HepG2 (cell line): Measurements from ENCODE around the gene IL17A. TPM values are rescaled to one million over a fixed set of nuclear protein-coding genes. Genes with fewer than 3 reads are reported as not detected.

Experiments used
- BCL6 ChIP-seq: IDR thresholded peaks from 2 replicates; pipeline ENCODE4 v1.6.1; 2016; ENCODE audit warnings: missing genetic modification reagents, missing compliant biosample characterization
- CEBPB ChIP-seq: IDR thresholded peaks from 2 replicates; pipeline ENCODE4 v1.6.1; 2011; ENCODE audit warnings: low read depth, low read length, improper control_type of control experiment, borderline replicate concordance
- EED ChIP-seq: sonication (generic); formaldehyde crosslinking; IDR thresholded peaks from 2 replicates; pipeline ENCODE4 v1.5.0; 2020; ENCODE audit warnings: mild to moderate bottlenecking, missing genetic modification reagents
- ETV5 ChIP-seq: IDR thresholded peaks from 2 replicates; pipeline ENCODE4 v1.6.1; 2018; ENCODE audit warnings: missing biosample characterization, missing genetic modification reagents, inconsistent platforms, borderline replicate concordance
- FOSL1 ChIP-seq: sonication (generic); formaldehyde crosslinking; IDR thresholded peaks from 2 replicates; pipeline ENCODE4 v1.9.0; 2021; ENCODE audit warnings: missing genetic modification reagents, borderline replicate concordance
- HIVEP1 ChIP-seq: sonication (generic); formaldehyde crosslinking; IDR thresholded peaks from 2 replicates; pipeline ENCODE4 v1.4.0; 2020; ENCODE audit warnings: mild to moderate bottlenecking, missing genetic modification reagents
- KDM4B ChIP-seq: sonication (generic); formaldehyde crosslinking; IDR thresholded peaks from 2 replicates; pipeline ENCODE4 v1.4.0; 2020; ENCODE audit warnings: missing genetic modification reagents
- MYC ChIP-seq: sonication (generic); formaldehyde crosslinking; IDR thresholded peaks from 2 replicates; pipeline ENCODE4 v1.9.0; 2021; ENCODE audit warnings: missing genetic modification reagents, borderline replicate concordance
- RFXAP ChIP-seq: sonication (generic); formaldehyde crosslinking; IDR thresholded peaks from 2 replicates; pipeline ENCODE4 v1.4.0; 2020; ENCODE audit warnings: missing genetic modification reagents, borderline replicate concordance
- SMAD3 ChIP-seq: sonication (generic); formaldehyde crosslinking; IDR thresholded peaks from 2 replicates; pipeline ENCODE4 v1.4.0; 2020; ENCODE audit warnings: missing genetic modification reagents
- TCF7 ChIP-seq: sonication (generic); IDR thresholded peaks from 2 replicates; pipeline ENCODE4 v1.6.1; 2016; ENCODE audit warnings: antibody characterized with exemption, low read depth
- ZBTB33 ChIP-seq: sonication (generic); formaldehyde crosslinking; IDR thresholded peaks from 2 replicates; pipeline ENCODE4 v1.4.0; 2020; ENCODE audit warnings: missing genetic modification reagents
- ZEB1 ChIP-seq: IDR thresholded peaks from 2 replicates; pipeline ENCODE4 v1.6.1; 2012; ENCODE audit warnings: mild to moderate bottlenecking, low read depth, inconsistent platforms; ENCODE audit not compliant: insufficient replicate concordance
- ZGPAT ChIP-seq: IDR thresholded peaks from 2 replicates; pipeline ENCODE4 v1.6.1; 2016; ENCODE audit warnings: mild to moderate bottlenecking
- ZNF326 ChIP-seq: sonication (generic); formaldehyde crosslinking; IDR thresholded peaks from 2 replicates; pipeline ENCODE4 v1.4.0; 2020; ENCODE audit warnings: missing genetic modification reagents, borderline replicate concordance
- ZNF441 ChIP-seq: sonication (generic); formaldehyde crosslinking; IDR thresholded peaks from 2 replicates; pipeline ENCODE4 v1.7.0; 2021; ENCODE audit warnings: missing genetic modification reagents, borderline replicate concordance
- ZSCAN31 ChIP-seq: sonication (generic); formaldehyde crosslinking; IDR thresholded peaks from 2 replicates; pipeline ENCODE4 v1.5.0; 2020; ENCODE audit warnings: low read depth, mild to moderate bottlenecking, missing genetic modification reagents
- polyA plus RNA-seq, 8 experiments: library from polyadenylated mRNA; depleted of rRNA in 3 of 8; stranded (reverse) in 7 of 8; unstranded in 1 of 8; fragments of >200 nt; fragmentation: Illumina TruSeq in 4 of 8; extraction: Trizol in 4 of 8; gene quantifications; 2 replicates each; pipeline versions ENCODE4 v1.2.1 to v1.2.3, GENCODE V29; 2011 to 2016; ENCODE audit warnings: low read depth in 4 of 8, missing spikeins in 1 of 8, mixed read lengths in 1 of 8; ENCODE audit not compliant: insufficient read depth in 1 of 8
- total RNA-seq, 5 experiments: library from RNA; depleted of rRNA; stranded (reverse); fragments of >200 nt; fragmentation: Illumina TruSeq; extraction: Trizol; gene quantifications; 2 replicates each; pipeline ENCODE4 v1.2.3, GENCODE V29; 2016; ENCODE audit warnings: low read depth in 1 of 5
- TF ChIP-seq, protein P1 (sequence below): sonication (generic); formaldehyde crosslinking; IDR thresholded peaks from 2 replicates; pipeline ENCODE4 v1.4.0; 2020; ENCODE audit warnings: missing genetic modification reagents, borderline replicate concordance
- TF ChIP-seq, protein P2 (sequence below): sonication (generic); formaldehyde crosslinking; IDR thresholded peaks from 2 replicates; pipeline ENCODE4 v1.5.0; 2020; ENCODE audit warnings: missing genetic modification reagents

The IL17A gene
- total and polyA plus RNA-seq, 2 of the 13 experiments (the other 11 are each of a cell fraction or from before 2014, with no cell fraction given), result not detected

DNA sequence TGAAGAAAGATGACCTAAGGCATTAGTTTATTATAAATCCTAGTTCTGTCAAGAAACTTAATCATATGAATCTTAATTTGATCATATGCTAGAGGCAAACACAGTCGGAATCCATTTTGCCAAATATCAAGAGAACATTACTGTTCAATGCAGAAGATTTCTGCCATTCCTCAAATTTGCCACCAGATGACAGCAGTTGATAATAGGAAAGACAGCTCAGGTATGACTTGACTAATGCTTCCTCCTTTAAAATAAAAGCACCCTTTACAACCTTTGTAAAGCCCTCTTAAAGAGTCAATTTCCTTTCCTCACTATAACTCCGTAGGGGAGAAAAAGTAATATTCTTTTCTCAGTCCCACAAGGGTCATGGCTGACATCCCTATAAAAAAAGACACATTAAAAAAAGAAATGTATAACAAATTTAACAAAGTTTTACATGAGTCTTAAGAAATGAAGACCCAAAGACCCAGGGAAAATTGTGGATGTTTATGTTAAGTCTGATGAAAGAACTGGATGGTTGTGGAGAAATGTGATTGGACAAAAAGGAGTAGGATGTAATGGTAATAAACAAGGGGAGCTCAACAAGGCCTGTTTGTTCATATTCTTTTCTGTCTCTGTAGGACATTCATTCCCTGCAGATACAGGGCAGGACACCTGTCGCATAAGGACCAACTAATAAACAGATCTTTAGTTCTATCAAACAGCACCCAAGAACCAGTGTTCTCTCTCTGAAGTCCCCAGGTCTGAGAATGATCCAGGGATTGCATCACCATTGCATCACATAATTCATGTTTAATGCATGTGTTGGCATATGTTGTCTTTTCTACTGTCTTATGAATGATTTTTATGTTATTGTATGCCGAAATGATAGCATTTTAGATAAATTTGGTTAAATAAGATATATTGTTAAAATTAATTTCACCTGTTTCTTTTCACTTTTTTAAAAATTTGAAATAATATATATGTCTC lies 23.0 kb upstream of the IL17A start (continued):
- TF ChIP-seq ZBTB33 (CRISPR knock-in tag) (no peak), RFXAP (CRISPR knock-in tag) (no peak), EED (CRISPR knock-in tag) (no peak), KDM4B (CRISPR knock-in tag) (no peak), ZSCAN31 (CRISPR knock-in tag) (no peak), ZEB1 (no peak), HIVEP1 (CRISPR knock-in tag) (no peak), SMAD3 (CRISPR knock-in tag) (no peak), MYC (CRISPR knock-in tag) (no peak), BCL6 (CRISPR knock-in tag) (0 out of 2 replicates have a peak, but pooled peaks have one; percentile 29), CEBPB (peak; percentile 85; the same call in 1 of the 2 replicates), ZNF326 (CRISPR knock-in tag) (no peak), ZNF441 (no peak), ETV5 (no peak), ZGPAT (CRISPR knock-in tag) (0 out of 2 replicates have a peak, but pooled peaks have one; percentile 21), TCF7 (no peak), FOSL1 (CRISPR knock-in tag) (no peak)
- TF ChIP-seq, protein P1, sequence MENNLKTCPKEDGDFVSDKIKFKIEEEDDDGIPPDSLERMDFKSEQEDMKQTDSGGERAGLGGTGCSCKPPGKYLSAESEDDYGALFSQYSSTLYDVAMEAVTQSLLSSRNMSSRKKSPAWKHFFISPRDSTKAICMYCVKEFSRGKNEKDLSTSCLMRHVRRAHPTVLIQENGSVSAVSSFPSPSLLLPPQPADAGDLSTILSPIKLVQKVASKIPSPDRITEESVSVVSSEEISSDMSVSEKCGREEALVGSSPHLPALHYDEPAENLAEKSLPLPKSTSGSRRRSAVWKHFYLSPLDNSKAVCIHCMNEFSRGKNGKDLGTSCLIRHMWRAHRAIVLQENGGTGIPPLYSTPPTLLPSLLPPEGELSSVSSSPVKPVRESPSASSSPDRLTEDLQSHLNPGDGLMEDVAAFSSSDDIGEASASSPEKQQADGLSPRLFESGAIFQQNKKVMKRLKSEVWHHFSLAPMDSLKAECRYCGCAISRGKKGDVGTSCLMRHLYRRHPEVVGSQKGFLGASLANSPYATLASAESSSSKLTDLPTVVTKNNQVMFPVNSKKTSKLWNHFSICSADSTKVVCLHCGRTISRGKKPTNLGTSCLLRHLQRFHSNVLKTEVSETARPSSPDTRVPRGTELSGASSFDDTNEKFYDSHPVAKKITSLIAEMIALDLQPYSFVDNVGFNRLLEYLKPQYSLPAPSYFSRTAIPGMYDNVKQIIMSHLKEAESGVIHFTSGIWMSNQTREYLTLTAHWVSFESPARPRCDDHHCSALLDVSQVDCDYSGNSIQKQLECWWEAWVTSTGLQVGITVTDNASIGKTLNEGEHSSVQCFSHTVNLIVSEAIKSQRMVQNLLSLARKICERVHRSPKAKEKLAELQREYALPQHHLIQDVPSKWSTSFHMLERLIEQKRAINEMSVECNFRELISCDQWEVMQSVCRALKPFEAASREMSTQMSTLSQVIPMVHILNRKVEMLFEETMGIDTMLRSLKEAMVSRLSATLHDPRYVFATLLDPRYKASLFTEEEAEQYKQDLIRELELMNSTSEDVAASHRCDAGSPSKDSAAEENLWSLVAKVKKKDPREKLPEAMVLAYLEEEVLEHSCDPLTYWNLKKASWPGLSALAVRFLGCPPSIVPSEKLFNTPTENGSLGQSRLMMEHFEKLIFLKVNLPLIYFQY, result no peak
- TF ChIP-seq, protein P2, sequence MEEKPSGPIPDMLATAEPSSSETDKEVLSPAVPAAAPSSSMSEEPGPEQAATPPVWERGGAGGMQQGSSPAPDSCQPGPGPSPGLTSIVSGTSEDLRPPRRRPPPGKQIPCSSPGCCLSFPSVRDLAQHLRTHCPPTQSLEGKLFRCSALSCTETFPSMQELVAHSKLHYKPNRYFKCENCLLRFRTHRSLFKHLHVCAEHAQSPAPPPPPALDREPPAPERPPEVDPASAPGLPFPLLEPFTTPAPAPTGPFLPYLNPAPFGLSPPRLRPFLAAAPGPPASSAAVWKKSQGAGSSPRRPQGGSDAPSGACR (CRISPR knock-in tag), result no peak
